Measurements from ENCODE around the gene CAMK2A.

Gene CAMK2A

DNA sequence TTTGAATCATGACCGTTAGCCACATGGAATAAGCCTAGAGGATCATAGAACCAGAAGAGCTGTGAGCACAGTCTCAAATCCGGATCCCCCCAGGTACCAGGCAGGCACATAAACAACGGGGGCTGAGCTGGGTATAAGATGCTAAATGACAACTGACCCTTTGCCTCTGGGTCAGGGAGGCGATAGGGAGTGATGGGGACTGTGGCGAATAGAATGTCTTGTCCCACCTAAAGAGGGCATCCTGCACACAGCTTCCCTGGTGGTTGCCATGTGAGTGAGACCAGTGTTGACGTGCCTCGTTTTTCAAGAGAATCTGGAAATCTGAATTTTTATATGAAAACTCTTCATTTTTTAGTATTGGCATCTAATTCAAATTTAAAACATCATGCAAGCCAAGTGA is 66.1 kb downstream of the CAMK2A start:
- ChIA-PET POLR2A (no interaction called here), CTCF (interaction anchor here (0.7 kb wide), 1 partner anchor 62 kb away, joined by 3 read pairs; no protein-coding TSS in a partner anchor)
- Histone ChIP-seq H3K36me3 (ENCODE audit: control insufficient read depth in 2 of 2, insufficient read depth in 1 of 2, low read length in 2 of 2) (no peaks in the 10 kb centered on the region), H3K4me3 (ENCODE audit: low read depth, low read length) (no peak overlapping the region), H3K27ac (ENCODE audit: extremely low read depth, low read depth, low read length) (no peak overlapping the region), H3K9me3 (ENCODE audit: control insufficient read depth, insufficient read depth, low read depth, low read length) (no peaks in the 10 kb centered on the region), H3K4me1 (ENCODE audit: control insufficient read depth, insufficient read depth, low read length) (no peaks in the 10 kb centered on the region)
- TF ChIP-seq ZNF239 (tag by site-specific recombination; IDR thresholded peaks at IDR 0.05) (no peak), SCRT2 (tag by site-specific recombination; IDR thresholded peaks at IDR 0.05) (no peak), YY1 (tag by site-specific recombination; IDR thresholded peaks at IDR 0.05) (no peak), ZNF324 (tag by site-specific recombination; IDR thresholded peaks at IDR 0.05) (no peak), ZNF549 (tag by site-specific recombination; IDR thresholded peaks at IDR 0.05) (no peak), ZNF302 (tag by site-specific recombination; IDR thresholded peaks at IDR 0.05; ENCODE audit: low read depth) (no peak), ZNF561 (tag by site-specific recombination; IDR thresholded peaks at IDR 0.05; ENCODE audit: borderline replicate concordance) (no peak), ZNF658 (tag by site-specific recombination; IDR thresholded peaks at IDR 0.05) (no peak), ZNF510 (tag by site-specific recombination; IDR thresholded peaks at IDR 0.05; ENCODE audit: insufficient replicate concordance) (no peak), ZNF292 (tag by site-specific recombination; IDR thresholded peaks at IDR 0.05; ENCODE audit: borderline replicate concordance, low read depth) (no peak), ZNF623 (tag by site-specific recombination; IDR thresholded peaks at IDR 0.05) (no peak), ZNF610 (tag by site-specific recombination; IDR thresholded peaks at IDR 0.05; ENCODE audit: borderline replicate concordance) (no peak)
- TF ChIP-seq, protein P1, sequence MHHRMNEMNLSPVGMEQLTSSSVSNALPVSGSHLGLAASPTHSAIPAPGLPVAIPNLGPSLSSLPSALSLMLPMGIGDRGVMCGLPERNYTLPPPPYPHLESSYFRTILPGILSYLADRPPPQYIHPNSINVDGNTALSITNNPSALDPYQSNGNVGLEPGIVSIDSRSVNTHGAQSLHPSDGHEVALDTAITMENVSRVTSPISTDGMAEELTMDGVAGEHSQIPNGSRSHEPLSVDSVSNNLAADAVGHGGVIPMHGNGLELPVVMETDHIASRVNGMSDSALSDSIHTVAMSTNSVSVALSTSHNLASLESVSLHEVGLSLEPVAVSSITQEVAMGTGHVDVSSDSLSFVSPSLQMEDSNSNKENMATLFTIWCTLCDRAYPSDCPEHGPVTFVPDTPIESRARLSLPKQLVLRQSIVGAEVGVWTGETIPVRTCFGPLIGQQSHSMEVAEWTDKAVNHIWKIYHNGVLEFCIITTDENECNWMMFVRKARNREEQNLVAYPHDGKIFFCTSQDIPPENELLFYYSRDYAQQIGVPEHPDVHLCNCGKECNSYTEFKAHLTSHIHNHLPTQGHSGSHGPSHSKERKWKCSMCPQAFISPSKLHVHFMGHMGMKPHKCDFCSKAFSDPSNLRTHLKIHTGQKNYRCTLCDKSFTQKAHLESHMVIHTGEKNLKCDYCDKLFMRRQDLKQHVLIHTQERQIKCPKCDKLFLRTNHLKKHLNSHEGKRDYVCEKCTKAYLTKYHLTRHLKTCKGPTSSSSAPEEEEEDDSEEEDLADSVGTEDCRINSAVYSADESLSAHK (tag by site-specific recombination; IDR thresholded peaks at IDR 0.05) = no peak
- TF ChIP-seq, protein P2, sequence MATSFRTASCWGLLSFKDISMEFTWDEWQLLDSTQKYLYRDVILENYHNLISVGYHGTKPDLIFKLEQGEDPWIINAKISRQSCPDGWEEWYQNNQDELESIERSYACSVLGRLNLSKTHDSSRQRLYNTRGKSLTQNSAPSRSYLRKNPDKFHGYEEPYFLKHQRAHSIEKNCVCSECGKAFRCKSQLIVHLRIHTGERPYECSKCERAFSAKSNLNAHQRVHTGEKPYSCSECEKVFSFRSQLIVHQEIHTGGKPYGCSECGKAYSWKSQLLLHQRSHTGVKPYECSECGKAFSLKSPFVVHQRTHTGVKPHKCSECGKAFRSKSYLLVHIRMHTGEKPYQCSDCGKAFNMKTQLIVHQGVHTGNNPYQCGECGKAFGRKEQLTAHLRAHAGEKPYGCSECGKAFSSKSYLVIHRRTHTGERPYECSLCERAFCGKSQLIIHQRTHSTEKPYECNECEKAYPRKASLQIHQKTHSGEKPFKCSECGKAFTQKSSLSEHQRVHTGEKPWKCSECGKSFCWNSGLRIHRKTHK (tag by site-specific recombination; IDR thresholded peaks at IDR 0.05) = no peak
- TF ChIP-seq, protein P3, sequence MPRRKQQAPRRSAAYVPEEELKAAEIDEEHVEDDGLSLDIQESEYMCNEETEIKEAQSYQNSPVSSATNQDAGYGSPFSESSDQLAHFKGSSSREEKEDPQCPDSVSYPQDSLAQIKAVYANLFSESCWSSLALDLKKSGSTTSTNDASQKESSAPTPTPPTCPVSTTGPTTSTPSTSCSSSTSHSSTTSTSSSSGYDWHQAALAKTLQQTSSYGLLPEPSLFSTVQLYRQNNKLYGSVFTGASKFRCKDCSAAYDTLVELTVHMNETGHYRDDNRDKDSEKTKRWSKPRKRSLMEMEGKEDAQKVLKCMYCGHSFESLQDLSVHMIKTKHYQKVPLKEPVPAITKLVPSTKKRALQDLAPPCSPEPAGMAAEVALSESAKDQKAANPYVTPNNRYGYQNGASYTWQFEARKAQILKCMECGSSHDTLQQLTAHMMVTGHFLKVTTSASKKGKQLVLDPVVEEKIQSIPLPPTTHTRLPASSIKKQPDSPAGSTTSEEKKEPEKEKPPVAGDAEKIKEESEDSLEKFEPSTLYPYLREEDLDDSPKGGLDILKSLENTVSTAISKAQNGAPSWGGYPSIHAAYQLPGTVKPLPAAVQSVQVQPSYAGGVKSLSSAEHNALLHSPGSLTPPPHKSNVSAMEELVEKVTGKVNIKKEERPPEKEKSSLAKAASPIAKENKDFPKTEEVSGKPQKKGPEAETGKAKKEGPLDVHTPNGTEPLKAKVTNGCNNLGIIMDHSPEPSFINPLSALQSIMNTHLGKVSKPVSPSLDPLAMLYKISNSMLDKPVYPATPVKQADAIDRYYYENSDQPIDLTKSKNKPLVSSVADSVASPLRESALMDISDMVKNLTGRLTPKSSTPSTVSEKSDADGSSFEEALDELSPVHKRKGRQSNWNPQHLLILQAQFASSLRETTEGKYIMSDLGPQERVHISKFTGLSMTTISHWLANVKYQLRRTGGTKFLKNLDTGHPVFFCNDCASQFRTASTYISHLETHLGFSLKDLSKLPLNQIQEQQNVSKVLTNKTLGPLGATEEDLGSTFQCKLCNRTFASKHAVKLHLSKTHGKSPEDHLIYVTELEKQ (tag by site-specific recombination; IDR thresholded peaks at IDR 0.05; ENCODE audit: borderline replicate concordance) = no peak
- TF ChIP-seq, protein P4, sequence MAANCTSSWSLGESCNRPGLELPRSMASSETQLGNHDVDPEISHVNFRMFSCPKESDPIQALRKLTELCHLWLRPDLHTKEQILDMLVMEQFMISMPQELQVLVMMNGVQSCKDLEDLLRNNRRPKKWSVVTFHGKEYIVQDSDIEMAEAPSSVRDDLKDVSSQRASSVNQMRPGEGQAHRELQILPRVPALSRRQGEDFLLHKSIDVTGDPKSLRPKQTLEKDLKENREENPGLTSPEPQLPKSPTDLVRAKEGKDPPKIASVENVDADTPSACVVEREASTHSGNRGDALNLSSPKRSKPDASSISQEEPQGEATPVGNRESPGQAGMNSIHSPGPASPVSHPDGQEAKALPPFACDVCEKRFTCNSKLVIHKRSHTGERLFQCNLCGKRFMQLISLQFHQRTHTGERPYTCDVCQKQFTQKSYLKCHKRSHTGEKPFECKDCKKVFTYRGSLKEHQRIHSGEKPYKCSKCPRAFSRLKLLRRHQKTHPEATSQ (tag by site-specific recombination; IDR thresholded peaks at IDR 0.05) = no peak
- TF ChIP-seq, protein P5, sequence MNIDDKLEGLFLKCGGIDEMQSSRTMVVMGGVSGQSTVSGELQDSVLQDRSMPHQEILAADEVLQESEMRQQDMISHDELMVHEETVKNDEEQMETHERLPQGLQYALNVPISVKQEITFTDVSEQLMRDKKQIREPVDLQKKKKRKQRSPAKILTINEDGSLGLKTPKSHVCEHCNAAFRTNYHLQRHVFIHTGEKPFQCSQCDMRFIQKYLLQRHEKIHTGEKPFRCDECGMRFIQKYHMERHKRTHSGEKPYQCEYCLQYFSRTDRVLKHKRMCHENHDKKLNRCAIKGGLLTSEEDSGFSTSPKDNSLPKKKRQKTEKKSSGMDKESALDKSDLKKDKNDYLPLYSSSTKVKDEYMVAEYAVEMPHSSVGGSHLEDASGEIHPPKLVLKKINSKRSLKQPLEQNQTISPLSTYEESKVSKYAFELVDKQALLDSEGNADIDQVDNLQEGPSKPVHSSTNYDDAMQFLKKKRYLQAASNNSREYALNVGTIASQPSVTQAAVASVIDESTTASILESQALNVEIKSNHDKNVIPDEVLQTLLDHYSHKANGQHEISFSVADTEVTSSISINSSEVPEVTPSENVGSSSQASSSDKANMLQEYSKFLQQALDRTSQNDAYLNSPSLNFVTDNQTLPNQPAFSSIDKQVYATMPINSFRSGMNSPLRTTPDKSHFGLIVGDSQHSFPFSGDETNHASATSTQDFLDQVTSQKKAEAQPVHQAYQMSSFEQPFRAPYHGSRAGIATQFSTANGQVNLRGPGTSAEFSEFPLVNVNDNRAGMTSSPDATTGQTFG (tag by site-specific recombination; IDR thresholded peaks at IDR 0.05; ENCODE audit: borderline replicate concordance) = no peak
- TF ChIP-seq, protein P6, sequence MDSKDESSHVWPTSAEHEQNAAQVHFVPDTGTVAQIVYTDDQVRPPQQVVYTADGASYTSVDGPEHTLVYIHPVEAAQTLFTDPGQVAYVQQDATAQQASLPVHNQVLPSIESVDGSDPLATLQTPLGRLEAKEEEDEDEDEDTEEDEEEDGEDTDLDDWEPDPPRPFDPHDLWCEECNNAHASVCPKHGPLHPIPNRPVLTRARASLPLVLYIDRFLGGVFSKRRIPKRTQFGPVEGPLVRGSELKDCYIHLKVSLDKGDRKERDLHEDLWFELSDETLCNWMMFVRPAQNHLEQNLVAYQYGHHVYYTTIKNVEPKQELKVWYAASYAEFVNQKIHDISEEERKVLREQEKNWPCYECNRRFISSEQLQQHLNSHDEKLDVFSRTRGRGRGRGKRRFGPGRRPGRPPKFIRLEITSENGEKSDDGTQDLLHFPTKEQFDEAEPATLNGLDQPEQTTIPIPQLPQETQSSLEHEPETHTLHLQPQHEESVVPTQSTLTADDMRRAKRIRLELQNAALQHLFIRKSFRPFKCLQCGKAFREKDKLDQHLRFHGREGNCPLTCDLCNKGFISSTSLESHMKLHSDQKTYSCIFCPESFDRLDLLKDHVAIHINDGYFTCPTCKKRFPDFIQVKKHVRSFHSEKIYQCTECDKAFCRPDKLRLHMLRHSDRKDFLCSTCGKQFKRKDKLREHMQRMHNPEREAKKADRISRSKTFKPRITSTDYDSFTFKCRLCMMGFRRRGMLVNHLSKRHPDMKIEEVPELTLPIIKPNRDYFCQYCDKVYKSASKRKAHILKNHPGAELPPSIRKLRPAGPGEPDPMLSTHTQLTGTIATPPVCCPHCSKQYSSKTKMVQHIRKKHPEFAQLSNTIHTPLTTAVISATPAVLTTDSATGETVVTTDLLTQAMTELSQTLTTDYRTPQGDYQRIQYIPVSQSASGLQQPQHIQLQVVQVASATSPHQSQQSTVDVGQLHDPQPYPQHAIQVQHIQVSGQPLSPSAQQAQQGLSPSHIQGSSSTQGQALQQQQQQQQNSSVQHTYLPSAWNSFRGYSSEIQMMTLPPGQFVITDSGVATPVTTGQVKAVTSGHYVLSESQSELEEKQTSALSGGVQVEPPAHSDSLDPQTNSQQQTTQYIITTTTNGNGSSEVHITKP (tag by site-specific recombination; IDR thresholded peaks at IDR 0.05) = no peak

All from HEK293 (cell line).